SU-DHL-6 (cell line): ENCODE results near the gene PTPRG.

ENCODE experiments used
- H2AFZ ChIP-seq: fragments of 200-600 bp; sonication (generic); 2 replicates; pipeline ENCODE4 v1.6.1; 2014; ENCODE audit warnings: low read depth, mild to moderate bottlenecking, moderate library complexity, mixed read lengths, antibody characterized with exemption, low read length; ENCODE audit not compliant: severe bottlenecking
- H3F3A ChIP-seq: fragments of 200-600 bp; shearing (Covaris generic); 2 replicates; pipeline ENCODE4 v1.6.0; 2016; ENCODE audit warnings: antibody characterized with exemption, mild to moderate bottlenecking; ENCODE audit not compliant: insufficient read depth
- H3K27ac ChIP-seq: fragments of 200-600 bp; sonication (generic); 2 replicates; pipeline ENCODE4 v1.5.1; 2016; ENCODE audit warnings: low read depth, mild to moderate bottlenecking, low read length, moderate library complexity, mixed read lengths
- H3K27me3 ChIP-seq: fragments of 200-600 bp; sonication (generic), shearing (Covaris generic); 2 replicates; pipeline ENCODE4 v1.6.0; 2014; ENCODE audit warnings: mild to moderate bottlenecking, low read length
- H3K36me3 ChIP-seq: fragments of 200-600 bp; sonication (generic); 2 replicates; pipeline ENCODE4 v1.6.1; 2014; ENCODE audit warnings: mild to moderate bottlenecking, low read length, mixed read lengths
- H3K4me2 ChIP-seq: fragments of 300-600, 200-600 bp; shearing (Covaris generic), sonication (generic); 2 replicates; pipeline ENCODE4 v1.6.0; 2014; ENCODE audit warnings: low read length, low read depth, mild to moderate bottlenecking; ENCODE audit not compliant: poor library complexity, severe bottlenecking
- H3K4me3 ChIP-seq: fragments of 200-600 bp; sonication (generic); 2 replicates; pipeline ENCODE4 v1.5.1; 2014; ENCODE audit warnings: antibody characterized with exemption, low read length, mild to moderate bottlenecking, mixed read lengths; ENCODE audit not compliant: insufficient read depth, poor library complexity, severe bottlenecking
- H3K79me2 ChIP-seq: fragments of 200-600 bp; sonication (generic); 2 replicates; pipeline ENCODE4 v1.6.1; 2014; ENCODE audit warnings: mild to moderate bottlenecking, low read length, moderate library complexity; ENCODE audit not compliant: insufficient read depth
- H3K9ac ChIP-seq: fragments of 200-600 bp; sonication (generic); 2 replicates; pipeline ENCODE4 v1.7.0; 2014; ENCODE audit warnings: mild to moderate bottlenecking, low read length
- H3K9me2 ChIP-seq: fragments of 200-600 bp; sonication (generic); replicated peaks from 2 replicates; pipeline ENCODE4 v1.6.1; 2014; ENCODE audit warnings: low read length; ENCODE audit not compliant: insufficient read depth
- H3K9me3 ChIP-seq: fragments of 200-600 bp; sonication (generic); 2 replicates; pipeline ENCODE4 v1.6.1; 2014; ENCODE audit warnings: low read length, mixed read lengths; ENCODE audit not compliant: insufficient read depth
- H4K20me1 ChIP-seq: fragments of 200-600 bp; sonication (generic); 2 replicates; pipeline ENCODE4 v1.6.1; 2014; ENCODE audit warnings: low read depth, mild to moderate bottlenecking, antibody characterized with exemption, low read length, moderate library complexity, mixed read lengths
- EZH2phosphoT487 ChIP-seq: fragments of 200-600 bp; sonication (generic), shearing (Covaris generic); conservative IDR thresholded peaks from 2 replicates; pipeline ENCODE4 v1.6.1; 2018; ENCODE audit warnings: mild to moderate bottlenecking, antibody characterized with exemption, low read length, moderate library complexity, mixed read lengths
- TF ChIP-seq, protein P1 (sequence below): fragments of 200-600 bp; sonication (generic); IDR thresholded peaks from one replicate; pipeline ENCODE4 v1.5.1; 2017; ENCODE audit warnings: antibody characterized with exemption, mild to moderate bottlenecking, low read length, moderate library complexity; ENCODE audit not compliant: insufficient read depth, poor library complexity, severe bottlenecking

Gene PTPRG

DNA sequence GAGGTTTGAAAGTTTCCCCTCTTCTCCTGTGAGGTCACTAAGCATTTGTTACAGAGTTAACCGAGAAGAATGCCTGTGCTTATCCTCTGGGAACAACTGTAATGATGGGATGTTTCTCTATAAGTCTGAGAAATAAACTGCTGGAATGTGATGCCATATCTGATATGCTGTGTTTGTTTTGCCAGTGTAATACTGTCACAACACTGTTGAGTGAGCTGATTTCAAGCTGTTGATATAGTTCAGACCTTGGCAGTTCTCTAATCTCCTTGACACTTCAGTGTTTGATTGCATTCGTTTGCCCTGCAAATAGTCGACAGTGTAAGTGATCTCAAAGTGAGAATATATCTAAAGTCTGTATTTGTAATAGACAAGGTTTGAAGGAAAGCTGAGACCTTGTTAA is 73.3 kb downstream of the PTPRG start:
- H3K4me3 ChIP-seq: no peak overlapping the region
- TF ChIP-seq, protein P1, sequence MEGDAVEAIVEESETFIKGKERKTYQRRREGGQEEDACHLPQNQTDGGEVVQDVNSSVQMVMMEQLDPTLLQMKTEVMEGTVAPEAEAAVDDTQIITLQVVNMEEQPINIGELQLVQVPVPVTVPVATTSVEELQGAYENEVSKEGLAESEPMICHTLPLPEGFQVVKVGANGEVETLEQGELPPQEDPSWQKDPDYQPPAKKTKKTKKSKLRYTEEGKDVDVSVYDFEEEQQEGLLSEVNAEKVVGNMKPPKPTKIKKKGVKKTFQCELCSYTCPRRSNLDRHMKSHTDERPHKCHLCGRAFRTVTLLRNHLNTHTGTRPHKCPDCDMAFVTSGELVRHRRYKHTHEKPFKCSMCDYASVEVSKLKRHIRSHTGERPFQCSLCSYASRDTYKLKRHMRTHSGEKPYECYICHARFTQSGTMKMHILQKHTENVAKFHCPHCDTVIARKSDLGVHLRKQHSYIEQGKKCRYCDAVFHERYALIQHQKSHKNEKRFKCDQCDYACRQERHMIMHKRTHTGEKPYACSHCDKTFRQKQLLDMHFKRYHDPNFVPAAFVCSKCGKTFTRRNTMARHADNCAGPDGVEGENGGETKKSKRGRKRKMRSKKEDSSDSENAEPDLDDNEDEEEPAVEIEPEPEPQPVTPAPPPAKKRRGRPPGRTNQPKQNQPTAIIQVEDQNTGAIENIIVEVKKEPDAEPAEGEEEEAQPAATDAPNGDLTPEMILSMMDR: no peak
- TF ChIP-seq EZH2phosphoT487: no peak
- H3K9ac ChIP-seq: no peak overlapping the region
- H3K36me3 ChIP-seq: no peaks in the 10 kb centered on the region
- no peaks in the 10 kb centered on the region for H3K79me2 ChIP-seq
- H2AFZ ChIP-seq: no peak overlapping the region
- no peaks in the 10 kb centered on the region for H3K9me2 ChIP-seq
- no peak overlapping the region for H3K4me2 ChIP-seq
- no peaks in the 10 kb centered on the region for H3F3A ChIP-seq
- H3K27ac ChIP-seq: no peak overlapping the region
- no peaks in the 10 kb centered on the region for H3K9me3 ChIP-seq
- no peaks in the 10 kb centered on the region for H4K20me1 ChIP-seq
- no peaks in the 10 kb centered on the region for H3K27me3 ChIP-seq

DNA sequence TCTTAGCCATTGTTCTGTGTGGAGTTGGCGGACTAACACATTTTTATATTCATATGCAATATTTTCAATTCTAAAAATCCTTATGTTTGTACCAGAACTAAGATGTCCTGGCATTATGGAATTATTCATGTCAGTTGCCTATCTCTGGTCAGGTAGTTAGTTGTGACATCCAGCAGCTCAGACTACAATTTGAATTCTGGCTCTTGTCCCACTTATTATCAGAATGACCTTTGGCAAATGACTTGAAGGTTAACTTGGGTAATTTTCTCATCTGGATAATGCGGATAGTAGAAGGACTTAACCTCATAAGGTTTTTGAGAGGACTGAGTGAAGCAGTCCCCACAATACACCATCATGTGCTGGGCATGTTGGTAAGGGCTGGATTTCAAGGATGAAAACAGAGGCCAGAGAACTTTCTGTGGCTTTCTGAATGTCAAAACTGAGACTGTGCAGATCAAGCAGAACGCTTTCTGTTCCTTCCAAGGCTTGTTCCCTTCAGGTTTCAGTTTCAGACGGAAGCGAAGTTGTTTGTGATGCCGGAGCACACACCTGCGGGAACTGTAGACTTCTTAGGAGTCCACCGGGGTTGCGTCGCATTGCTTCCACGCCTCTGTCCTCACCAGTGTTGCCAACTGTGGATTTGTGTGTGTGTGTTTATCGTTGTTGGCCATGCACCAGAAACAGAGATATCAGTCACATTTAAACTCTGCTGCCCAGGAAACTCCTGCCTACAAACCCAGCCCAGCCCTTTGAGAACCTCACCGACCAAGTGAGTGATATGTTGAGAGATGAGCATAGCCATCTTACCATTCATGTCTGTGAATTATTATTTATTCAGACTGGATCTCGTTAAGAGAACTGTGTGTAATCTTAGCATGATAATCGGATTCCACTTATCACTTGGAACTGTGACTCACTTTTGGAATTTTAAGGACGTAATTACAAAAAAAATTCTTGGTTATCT is 76.0 kb downstream of the PTPRG start:
- Histone ChIP-seq H4K20me1 (no peaks in the 10 kb centered on the region), H3F3A (no peaks in the 10 kb centered on the region), H3K27me3 (no peaks in the 10 kb centered on the region), H3K36me3 (no peaks in the 10 kb centered on the region), H3K4me2 (peak overlapping the region; percentile 48), H3K9me2 (no peaks in the 10 kb centered on the region), H3K79me2 (no peaks in the 10 kb centered on the region), H2AFZ (no peak overlapping the region), H3K9me3 (no peaks in the 10 kb centered on the region), H3K9ac (peak overlapping the region; percentile 3; the same call in 1 of the 2 replicates), H3K27ac (no peak overlapping the region), H3K4me3 (no peak overlapping the region)
- TF ChIP-seq, protein P1: no peak
- no peak for TF ChIP-seq EZH2phosphoT487

DNA sequence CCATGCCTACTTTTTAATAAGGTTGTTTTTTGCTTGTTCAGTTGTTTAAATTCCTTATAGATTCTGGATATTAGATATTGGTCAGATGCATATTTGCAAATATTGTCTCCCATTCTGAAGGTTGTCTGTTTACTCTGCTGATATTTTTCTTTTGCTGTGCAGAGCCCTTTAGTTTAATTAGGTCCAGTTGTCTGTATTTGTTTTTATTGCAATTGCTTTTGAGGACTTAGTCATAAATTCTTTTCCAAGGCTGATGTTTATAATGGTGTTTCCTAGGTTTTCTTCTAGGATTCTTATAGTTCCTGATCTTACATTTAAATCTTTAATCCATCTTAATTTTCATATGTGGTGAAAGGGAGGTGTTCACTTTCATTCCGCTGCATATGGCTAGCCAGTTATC is 77.4 kb downstream of the PTPRG start:
- Histone ChIP-seq H3K9ac (no peak overlapping the region), H3K4me2 (no peak overlapping the region), H3K27ac (no peak overlapping the region), H3K9me2 (no peaks in the 10 kb centered on the region), H3K79me2 (no peaks in the 10 kb centered on the region), H4K20me1 (no peaks in the 10 kb centered on the region), H3F3A (no peaks in the 10 kb centered on the region), H3K4me3 (no peak overlapping the region), H3K36me3 (no peaks in the 10 kb centered on the region), H3K9me3 (no peaks in the 10 kb centered on the region), H3K27me3 (no peaks in the 10 kb centered on the region), H2AFZ (no peak overlapping the region)
- no peak for TF ChIP-seq EZH2phosphoT487
- TF ChIP-seq, protein P1: no peak
